Measurements from ENCODE around the gene GRK4.
"Not testable (repeated sequence)": the region's sequence is repeated elsewhere in the genome, so short reads cannot be mapped to it uniquely, and the experiment has no call there.

Gene GRK4

GRCh38 chr4:3043282-3044020 is 80.1 kb downstream of the GRK4 start:
- no peak for DNase-seq

DNA sequence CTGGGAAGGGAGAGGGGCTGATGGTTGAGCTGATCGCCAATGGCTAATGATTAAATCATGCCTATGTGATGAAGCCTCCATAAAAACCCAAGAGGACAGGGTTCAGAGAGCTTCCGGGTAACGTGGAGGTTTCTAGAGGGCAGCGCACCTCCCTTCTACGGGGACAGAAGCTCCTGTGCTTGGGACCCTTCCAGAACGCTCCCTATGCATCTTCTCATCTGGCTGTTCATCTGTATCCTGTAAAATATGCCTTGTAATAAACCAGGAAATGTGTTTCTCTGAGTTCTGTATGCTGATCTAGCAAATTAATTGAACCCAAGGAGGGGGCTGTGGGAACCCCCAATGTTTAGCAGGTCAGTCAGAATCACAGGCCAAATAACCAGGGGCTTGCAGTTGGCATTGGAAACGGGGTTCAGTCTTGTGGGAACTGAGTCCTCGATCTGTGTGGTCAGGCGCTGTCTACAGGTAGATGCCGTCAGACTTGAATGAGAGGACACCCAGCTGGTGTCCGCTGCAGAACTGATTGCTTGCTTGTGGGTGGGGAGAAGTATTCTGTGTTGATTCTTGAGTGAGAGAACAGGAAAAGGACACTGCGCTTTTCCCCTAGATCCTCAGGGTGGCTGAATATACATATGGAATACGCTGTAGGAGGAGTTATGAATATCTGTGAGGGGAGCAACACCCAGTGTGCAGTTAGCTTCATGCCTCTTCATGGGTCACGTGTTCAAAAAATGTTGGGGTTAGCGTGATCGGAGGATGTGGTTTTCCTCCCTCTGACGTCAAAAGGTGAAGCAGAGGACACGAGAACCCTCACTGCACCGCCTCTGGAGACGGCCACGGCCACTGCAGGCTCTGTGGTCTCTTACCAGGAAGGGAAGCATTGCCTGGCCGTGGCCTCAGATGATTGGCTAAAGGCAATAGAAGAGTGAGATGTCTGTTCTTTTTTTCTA is 81.8 kb downstream of the GRK4 start:
- DNase-seq: peak; percentile 20

- no peak for DNase-seq
Measured at GRCh38 chr4:3046162-3046561, 82.8 kb downstream of the GRK4 start.

DNA sequence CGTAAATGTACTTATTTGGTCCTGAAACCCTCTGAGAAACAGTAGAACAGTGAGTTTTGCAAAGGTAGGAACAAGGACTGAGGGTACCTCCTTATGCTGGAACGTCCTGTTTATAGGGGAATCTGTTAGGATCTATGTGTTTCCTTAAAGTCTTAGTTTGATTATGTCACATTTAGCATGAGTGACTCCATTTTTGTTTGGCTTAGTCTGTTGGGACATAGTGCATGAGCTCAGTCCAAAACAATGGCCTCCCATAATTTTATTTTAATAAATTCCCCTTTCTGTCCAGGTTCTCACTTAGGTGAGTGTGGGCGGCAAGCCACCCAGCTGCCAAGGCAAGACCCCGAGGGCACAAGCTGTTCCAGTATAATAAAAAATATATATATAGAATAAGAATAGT is 83.3 kb downstream of the GRK4 start:
- DNase-seq: no peak

- DNase-seq: no peak
Measured at GRCh38 chr4:3047464-3048286, 84.3 kb downstream of the GRK4 start.

GRCh38 chr4:3051141-3051897 is 87.9 kb downstream of the GRK4 start:
- not testable (repeated sequence) for DNase-seq

- no peak for DNase-seq
Measured at GRCh38 chr4:3054169-3054759, 90.9 kb downstream of the GRK4 start.

DNA sequence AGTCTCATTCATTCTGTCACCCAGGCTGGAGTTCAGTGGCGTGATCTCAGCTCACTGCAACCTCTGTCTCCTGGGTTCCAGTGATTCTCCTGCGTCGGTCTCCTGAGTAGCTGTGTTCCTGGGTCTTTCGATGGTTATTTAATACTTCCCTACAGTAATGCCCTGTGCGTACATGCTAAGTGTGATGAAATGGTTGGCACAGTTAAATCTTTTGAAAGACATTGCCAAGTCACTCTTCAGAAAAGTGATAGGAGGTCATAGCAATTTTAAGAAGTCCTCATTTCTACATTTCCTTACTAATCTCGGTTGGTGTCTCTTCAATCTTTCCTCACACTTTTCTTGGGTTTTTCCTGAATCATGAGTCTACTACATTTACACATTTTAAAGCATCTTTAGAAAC is 96.6 kb downstream of the GRK4 start:
- DNase-seq: no peak

DNA sequence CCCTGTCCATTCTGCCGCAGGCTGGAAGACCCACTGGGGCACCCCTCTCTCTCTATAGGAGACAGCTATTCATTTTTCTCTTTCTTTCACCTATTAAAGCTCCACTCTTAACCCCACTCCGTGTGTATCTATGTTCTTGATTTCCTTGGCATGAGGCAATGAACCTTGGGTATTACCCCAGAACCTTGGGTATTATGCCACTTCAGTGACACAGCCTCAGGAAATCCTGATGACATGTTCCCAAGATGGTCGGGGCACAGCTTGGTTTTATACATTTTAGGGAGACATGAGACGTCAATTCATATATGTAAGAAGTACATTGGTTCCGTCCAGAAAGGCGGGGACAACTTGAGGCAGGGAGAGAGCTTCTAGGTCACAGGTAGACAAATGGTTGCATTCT is 97.6 kb downstream of the GRK4 start:
- no peak for DNase-seq

DNA sequence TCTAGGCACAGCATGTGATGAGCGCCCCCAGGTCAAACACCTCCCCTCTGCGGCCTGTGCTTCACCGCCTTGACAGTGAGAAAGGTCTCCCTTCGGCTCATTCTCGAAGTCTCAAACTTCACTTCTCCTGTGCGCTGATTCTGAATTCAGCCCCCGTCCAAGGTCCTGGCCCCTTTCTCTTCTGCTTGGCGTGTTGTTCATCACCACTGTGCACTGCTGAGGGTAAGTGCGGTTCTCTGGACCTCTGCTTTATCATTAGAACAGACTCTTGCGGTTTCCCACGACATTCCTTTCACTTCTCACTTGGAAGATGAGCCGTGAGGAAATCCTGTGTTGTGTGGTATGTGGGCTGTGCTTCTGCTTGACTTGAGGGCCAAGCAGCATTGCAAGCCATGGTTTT is 99.1 kb downstream of the GRK4 start:
- DNase-seq: no peak

GRCh38 chr4:3065551-3065950 is 102.2 kb downstream of the GRK4 start:
- no peak for DNase-seq

GRCh38 chr4:3066836-3067400 is 103.5 kb downstream of the GRK4 start:
- no peak for DNase-seq

DNA sequence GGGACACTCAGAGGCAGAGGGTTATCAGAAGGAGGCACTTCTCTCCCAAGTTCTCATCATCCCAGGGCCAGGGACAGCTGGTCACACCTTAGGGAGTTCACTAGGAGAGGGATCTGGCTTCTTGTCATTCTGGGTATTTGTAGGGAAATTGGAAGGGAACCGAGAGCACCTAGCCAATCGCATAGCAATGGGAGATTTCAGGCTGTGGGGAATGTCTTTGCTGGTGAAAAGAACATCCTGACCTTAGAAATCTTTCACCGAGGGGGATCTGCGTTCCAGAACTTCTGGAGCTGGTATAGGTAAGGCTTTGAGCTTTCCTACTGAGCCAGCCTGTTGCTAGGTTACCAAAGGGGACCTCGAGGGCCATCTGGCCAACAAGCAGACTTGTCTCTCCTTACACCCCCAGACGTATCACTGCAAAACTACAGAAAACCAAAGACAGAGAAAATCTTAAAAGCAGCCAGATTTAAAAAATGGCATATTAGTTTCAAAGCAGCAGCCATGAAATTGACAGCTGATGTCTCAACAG is 104.2 kb downstream of the GRK4 start:
- DNase-seq: no peak

GRCh38 chr4:3069661-3070199 is 106.4 kb downstream of the GRK4 start:
- DNase-seq: no peak

DNA sequence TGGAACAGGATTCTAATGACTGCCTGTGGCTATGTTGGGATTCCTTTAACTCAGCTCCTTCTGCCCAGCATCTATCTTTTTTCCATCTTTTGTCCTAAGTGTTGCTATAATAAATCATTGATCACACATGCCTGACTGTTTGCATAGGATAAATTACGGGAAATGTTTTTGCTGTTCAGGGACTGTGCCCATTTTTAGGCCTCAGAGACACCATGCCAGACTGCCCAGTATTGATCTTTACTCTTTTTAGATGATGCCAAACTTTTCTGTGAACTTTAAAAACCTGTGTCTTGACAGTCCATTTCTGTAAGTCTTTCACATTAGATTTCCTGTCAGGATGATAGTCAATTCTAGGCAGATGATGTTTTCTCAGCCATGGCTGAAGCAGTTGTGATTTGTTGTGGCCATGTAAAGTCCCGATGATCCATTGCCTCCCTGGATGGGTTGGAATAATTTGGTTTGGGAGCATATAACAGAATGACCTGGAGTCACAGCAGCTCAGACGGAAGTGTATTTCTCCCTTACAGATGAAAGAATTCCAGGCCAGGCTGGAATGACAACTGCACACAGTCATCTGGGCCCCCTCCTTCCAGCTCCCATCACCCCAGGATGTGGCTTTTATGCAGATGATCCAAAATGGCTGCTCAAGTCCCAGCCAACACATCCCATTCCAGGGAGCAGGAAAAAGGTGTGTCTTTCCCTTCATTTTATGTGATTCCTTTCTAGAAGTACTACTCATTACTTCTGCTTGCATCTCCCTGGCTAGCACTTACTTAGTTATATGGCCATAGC is 107.5 kb downstream of the GRK4 start:
- no peak for DNase-seq

- no peak for DNase-seq
Measured at GRCh38 chr4:3071811-3072210, 108.4 kb downstream of the GRK4 start.

DNA sequence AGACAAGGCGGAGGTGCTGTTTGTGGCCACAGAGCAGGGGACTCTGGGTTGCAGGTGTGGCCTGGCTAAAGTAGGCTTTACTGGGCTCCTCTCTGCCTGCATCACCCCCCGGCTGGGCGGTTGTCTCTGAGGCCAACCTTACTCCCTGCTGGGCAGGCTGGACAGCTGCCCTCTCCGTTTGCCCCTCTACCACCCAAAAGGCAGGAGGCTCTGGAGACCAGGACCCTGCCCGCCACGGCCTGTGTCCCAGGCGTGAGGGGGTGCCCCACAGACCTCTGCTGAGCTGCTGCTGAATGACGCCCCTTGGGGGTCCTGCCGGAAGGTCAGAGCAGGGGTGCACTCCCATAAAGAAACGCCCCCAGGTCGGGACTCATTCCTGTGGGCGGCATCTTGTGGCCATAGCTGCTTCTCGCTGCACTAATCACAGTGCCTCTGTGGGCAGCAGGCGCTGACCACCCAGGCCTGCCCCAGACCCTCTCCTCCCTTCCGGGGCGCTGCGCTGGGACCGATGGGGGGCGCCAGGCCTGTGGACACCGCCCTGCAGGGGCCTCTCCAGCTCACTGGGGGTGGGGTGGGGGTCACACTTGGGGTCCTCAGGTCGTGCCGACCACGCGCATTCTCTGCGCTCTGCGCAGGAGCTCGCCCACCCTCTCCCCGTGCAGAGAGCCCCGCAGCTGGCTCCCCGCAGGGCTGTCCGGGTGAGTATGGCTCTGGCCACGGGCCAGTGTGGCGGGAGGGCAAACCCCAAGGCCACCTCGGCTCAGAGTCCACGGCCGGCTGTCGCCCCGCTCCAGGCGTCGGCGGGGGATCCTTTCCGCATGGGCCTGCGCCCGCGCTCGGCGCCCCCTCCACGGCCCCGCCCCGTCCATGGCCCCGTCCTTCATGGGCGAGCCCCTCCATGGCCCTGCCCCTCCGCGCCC is 110.0 kb downstream of the GRK4 start:
- no peak for DNase-seq

GRCh38 chr4:3074078-3074845 is 110.9 kb downstream of the GRK4 start, which contains the start of the genes HTT and HTT-AS:
Gene HTT, plus strand, starts transcription at chr4:3074681. Its CDS starts 145 bp downstream, at chr4:3074826.
Gene HTT-AS, minus strand, starts transcription at chr4:3074538.
- peak; percentile 99 for DNase-seq
